ENCODE results near the gene PTPRQ.

DNA sequence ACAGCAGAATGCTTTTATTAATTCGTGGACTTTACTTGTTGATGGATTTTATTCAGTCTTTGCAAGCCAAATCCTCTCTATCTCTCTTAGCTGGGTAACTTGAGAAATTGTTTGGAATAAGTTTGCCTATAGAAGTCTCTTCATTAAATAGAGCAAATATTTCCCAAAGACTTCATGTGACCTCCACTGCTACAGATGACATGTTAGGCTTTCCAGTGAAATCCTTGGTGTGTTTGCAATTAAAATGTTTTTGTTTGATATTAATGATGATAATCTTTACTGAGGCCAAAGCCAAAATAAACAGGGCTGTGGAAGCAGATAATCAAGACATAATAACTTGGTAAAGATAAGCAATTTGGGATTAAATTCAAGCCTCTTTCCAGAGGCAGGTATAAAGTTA, 267.8 kb downstream of the PTPRQ start:
- TF ChIP-seq CBX8 (IDR thresholded peaks at IDR 0.05), result no peak
- TF ChIP-seq, protein P1, sequence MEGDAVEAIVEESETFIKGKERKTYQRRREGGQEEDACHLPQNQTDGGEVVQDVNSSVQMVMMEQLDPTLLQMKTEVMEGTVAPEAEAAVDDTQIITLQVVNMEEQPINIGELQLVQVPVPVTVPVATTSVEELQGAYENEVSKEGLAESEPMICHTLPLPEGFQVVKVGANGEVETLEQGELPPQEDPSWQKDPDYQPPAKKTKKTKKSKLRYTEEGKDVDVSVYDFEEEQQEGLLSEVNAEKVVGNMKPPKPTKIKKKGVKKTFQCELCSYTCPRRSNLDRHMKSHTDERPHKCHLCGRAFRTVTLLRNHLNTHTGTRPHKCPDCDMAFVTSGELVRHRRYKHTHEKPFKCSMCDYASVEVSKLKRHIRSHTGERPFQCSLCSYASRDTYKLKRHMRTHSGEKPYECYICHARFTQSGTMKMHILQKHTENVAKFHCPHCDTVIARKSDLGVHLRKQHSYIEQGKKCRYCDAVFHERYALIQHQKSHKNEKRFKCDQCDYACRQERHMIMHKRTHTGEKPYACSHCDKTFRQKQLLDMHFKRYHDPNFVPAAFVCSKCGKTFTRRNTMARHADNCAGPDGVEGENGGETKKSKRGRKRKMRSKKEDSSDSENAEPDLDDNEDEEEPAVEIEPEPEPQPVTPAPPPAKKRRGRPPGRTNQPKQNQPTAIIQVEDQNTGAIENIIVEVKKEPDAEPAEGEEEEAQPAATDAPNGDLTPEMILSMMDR (IDR thresholded peaks at IDR 0.05), result no peak
- TF ChIP-seq, protein P2, sequence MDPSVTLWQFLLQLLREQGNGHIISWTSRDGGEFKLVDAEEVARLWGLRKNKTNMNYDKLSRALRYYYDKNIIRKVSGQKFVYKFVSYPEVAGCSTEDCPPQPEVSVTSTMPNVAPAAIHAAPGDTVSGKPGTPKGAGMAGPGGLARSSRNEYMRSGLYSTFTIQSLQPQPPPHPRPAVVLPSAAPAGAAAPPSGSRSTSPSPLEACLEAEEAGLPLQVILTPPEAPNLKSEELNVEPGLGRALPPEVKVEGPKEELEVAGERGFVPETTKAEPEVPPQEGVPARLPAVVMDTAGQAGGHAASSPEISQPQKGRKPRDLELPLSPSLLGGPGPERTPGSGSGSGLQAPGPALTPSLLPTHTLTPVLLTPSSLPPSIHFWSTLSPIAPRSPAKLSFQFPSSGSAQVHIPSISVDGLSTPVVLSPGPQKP (IDR thresholded peaks at IDR 0.05; ENCODE audit: low read depth, low read length), result no peak
- TF ChIP-seq, protein P3, sequence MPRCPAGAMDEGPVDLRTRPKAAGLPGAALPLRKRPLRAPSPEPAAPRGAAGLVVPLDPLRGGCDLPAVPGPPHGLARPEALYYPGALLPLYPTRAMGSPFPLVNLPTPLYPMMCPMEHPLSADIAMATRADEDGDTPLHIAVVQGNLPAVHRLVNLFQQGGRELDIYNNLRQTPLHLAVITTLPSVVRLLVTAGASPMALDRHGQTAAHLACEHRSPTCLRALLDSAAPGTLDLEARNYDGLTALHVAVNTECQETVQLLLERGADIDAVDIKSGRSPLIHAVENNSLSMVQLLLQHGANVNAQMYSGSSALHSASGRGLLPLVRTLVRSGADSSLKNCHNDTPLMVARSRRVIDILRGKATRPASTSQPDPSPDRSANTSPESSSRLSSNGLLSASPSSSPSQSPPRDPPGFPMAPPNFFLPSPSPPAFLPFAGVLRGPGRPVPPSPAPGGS (IDR thresholded peaks at IDR 0.05), result no peak
- TF ChIP-seq EP300 (IDR thresholded peaks at IDR 0.05), result no peak
- no peak for TF ChIP-seq CEBPB (IDR thresholded peaks at IDR 0.05)
- TF ChIP-seq POLR2AphosphoS2 (conservative IDR thresholded peaks at IDR 0.05; ENCODE audit: low read length), result no peak
- TF ChIP-seq, protein P4, sequence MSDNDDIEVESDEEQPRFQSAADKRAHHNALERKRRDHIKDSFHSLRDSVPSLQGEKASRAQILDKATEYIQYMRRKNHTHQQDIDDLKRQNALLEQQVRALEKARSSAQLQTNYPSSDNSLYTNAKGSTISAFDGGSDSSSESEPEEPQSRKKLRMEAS (IDR thresholded peaks at IDR 0.05), result no peak
- TF ChIP-seq HDAC2 (IDR thresholded peaks at IDR 0.05), result no peak
- TF ChIP-seq POLR2A (IDR thresholded peaks at IDR 0.05; ENCODE audit: low read length), result no peak
- TF ChIP-seq ZFP36 (IDR thresholded peaks at IDR 0.05; ENCODE audit: borderline replicate concordance, partially characterized antibody), result no peak
- no peak for TF ChIP-seq CHD4 (IDR thresholded peaks at IDR 0.05; ENCODE audit: borderline replicate concordance)
- TF ChIP-seq, protein P5, sequence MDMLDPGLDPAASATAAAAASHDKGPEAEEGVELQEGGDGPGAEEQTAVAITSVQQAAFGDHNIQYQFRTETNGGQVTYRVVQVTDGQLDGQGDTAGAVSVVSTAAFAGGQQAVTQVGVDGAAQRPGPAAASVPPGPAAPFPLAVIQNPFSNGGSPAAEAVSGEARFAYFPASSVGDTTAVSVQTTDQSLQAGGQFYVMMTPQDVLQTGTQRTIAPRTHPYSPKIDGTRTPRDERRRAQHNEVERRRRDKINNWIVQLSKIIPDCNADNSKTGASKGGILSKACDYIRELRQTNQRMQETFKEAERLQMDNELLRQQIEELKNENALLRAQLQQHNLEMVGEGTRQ (IDR thresholded peaks at IDR 0.05), result no peak
- TF ChIP-seq RFX5 (IDR thresholded peaks at IDR 0.05), result no peak
